ENCODE results near the gene NEU2.

GRCh38 chr2:233081232-233081730 is 48.8 kb downstream of the NEU2 start:
- TF ChIP-seq ATF7 (IDR thresholded peaks at IDR 0.05; ENCODE audit: low read depth) (no peak), RAD51 (IDR thresholded peaks at IDR 0.05) (no peak), TCF7 (IDR thresholded peaks at IDR 0.05; ENCODE audit: borderline replicate concordance) (peak; percentile 64; the same call in 1 of the 2 replicates)
- TF ChIP-seq, protein P1, sequence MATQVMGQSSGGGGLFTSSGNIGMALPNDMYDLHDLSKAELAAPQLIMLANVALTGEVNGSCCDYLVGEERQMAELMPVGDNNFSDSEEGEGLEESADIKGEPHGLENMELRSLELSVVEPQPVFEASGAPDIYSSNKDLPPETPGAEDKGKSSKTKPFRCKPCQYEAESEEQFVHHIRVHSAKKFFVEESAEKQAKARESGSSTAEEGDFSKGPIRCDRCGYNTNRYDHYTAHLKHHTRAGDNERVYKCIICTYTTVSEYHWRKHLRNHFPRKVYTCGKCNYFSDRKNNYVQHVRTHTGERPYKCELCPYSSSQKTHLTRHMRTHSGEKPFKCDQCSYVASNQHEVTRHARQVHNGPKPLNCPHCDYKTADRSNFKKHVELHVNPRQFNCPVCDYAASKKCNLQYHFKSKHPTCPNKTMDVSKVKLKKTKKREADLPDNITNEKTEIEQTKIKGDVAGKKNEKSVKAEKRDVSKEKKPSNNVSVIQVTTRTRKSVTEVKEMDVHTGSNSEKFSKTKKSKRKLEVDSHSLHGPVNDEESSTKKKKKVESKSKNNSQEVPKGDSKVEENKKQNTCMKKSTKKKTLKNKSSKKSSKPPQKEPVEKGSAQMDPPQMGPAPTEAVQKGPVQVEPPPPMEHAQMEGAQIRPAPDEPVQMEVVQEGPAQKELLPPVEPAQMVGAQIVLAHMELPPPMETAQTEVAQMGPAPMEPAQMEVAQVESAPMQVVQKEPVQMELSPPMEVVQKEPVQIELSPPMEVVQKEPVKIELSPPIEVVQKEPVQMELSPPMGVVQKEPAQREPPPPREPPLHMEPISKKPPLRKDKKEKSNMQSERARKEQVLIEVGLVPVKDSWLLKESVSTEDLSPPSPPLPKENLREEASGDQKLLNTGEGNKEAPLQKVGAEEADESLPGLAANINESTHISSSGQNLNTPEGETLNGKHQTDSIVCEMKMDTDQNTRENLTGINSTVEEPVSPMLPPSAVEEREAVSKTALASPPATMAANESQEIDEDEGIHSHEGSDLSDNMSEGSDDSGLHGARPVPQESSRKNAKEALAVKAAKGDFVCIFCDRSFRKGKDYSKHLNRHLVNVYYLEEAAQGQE (IDR thresholded peaks at IDR 0.05; ENCODE audit: low read depth, low read length), result no peak
